ENCODE data around the gene MACROH2A1. TPM values are rescaled to one million over a fixed set of nuclear protein-coding genes. Genes with fewer than 3 reads are reported as not detected.
A peak's percentile ranks its signal among the peaks of the same experiment; 100 is the strongest.

The MACROH2A1 gene
- total and polyA plus RNA-seq, 9 of the 15 experiments (the other 6 are each of a cell fraction or from before 2014, with no cell fraction given): 44.9 to 289 (median 193) TPM

- TF ChIP-seq CTCF (IDR thresholded peaks at IDR 0.05 in 2 of 3, conservative IDR thresholded peaks at IDR 0.05 in 1 of 3; ENCODE audit: insufficient read depth in 2 of 3, low read depth in 1 of 3, low read length in 3 of 3) (0 out of 6 replicates have a peak, but pooled peaks of 2 of the 3 experiments have one; percentile 3 to 4), SAFB (IDR thresholded peaks at IDR 0.05; ENCODE audit: borderline replicate concordance, low read depth, low read length) (no peak), ZBTB12 (CRISPR knock-in tag; IDR thresholded peaks at IDR 0.05) (no peak)
Measured at GRCh38 chr5:135329913-135330797, 68.9 kb downstream of the MACROH2A1 start (continued).

All from K562 (cell line).